ENCODE measurements around the gene MBOAT7.

Gene MBOAT7

GRCh38 chr19:54149021-54149812, 40.2 kb downstream of the MBOAT7 start:
- peaks cover 12% of the 10 kb centered on the region for H3K4me1 Mint-ChIP-seq
- no peaks in the 10 kb centered on the region for H3K9me3 Mint-ChIP-seq
- peaks cover 12% of the 10 kb centered on the region for H3K36me3 Mint-ChIP-seq
- no peaks in the 10 kb centered on the region for H3K27me3 Mint-ChIP-seq
- H3K27ac Mint-ChIP-seq = peak overlapping the region; percentile 17
- no peak overlapping the region for H3K4me3 Mint-ChIP-seq

GRCh38 chr19:54148158-54148557, 41.2 kb downstream of the MBOAT7 start:
- no peaks in the 10 kb centered on the region for H3K27me3 Mint-ChIP-seq
- H3K4me3 Mint-ChIP-seq = no peak overlapping the region
- H3K36me3 Mint-ChIP-seq = peaks cover 12% of the 10 kb centered on the region
- H3K4me1 Mint-ChIP-seq = peaks cover 7% of the 10 kb centered on the region
- no peak overlapping the region for H3K27ac Mint-ChIP-seq
- no peaks in the 10 kb centered on the region for H3K9me3 Mint-ChIP-seq

GRCh38 chr19:54147676-54148075, 41.7 kb downstream of the MBOAT7 start:
- Mint-ChIP-seq H3K27me3 (no peaks in the 10 kb centered on the region), H3K36me3 (peaks cover 12% of the 10 kb centered on the region), H3K4me1 (peaks cover 6% of the 10 kb centered on the region), H3K27ac (no peak overlapping the region), H3K9me3 (no peaks in the 10 kb centered on the region), H3K4me3 (no peak overlapping the region)

GRCh38 chr19:54145541-54146158, 43.7 kb downstream of the MBOAT7 start:
- no peaks in the 10 kb centered on the region for H3K27me3 Mint-ChIP-seq
- H3K4me3 Mint-ChIP-seq = no peak overlapping the region
- H3K9me3 Mint-ChIP-seq = no peaks in the 10 kb centered on the region
- peaks cover 12% of the 10 kb centered on the region for H3K36me3 Mint-ChIP-seq
- peaks cover 22% of the 10 kb centered on the region for H3K4me1 Mint-ChIP-seq
- no peak overlapping the region for H3K27ac Mint-ChIP-seq

GRCh38 chr19:54142166-54142780, 47.1 kb downstream of the MBOAT7 start:
- peaks cover 5% of the 10 kb centered on the region for H3K36me3 Mint-ChIP-seq
- no peak overlapping the region for H3K4me3 Mint-ChIP-seq
- peaks cover 41% of the 10 kb centered on the region for H3K4me1 Mint-ChIP-seq
- H3K27ac Mint-ChIP-seq = peak overlapping the region; percentile 81
- H3K9me3 Mint-ChIP-seq = no peaks in the 10 kb centered on the region
- no peaks in the 10 kb centered on the region for H3K27me3 Mint-ChIP-seq

- H3K36me3 Mint-ChIP-seq = peaks cover 5% of the 10 kb centered on the region
- H3K27ac Mint-ChIP-seq = no peak overlapping the region
- no peak overlapping the region for H3K4me3 Mint-ChIP-seq
- peaks cover 47% of the 10 kb centered on the region for H3K4me1 Mint-ChIP-seq
- H3K27me3 Mint-ChIP-seq = no peaks in the 10 kb centered on the region
- H3K9me3 Mint-ChIP-seq = no peaks in the 10 kb centered on the region
Measured at GRCh38 chr19:54141356-54141755, 48.0 kb downstream of the MBOAT7 start.

- peak overlapping the region; percentile 90 for H3K4me3 Mint-ChIP-seq
- H3K27ac Mint-ChIP-seq = peak overlapping the region; percentile 87
- no peaks in the 10 kb centered on the region for H3K27me3 Mint-ChIP-seq
- H3K4me1 Mint-ChIP-seq = peaks cover 48% of the 10 kb centered on the region
- H3K9me3 Mint-ChIP-seq = no peaks in the 10 kb centered on the region
- H3K36me3 Mint-ChIP-seq = no peaks in the 10 kb centered on the region
Measured at GRCh38 chr19:54138489-54139256, 50.7 kb downstream of the MBOAT7 start.

GRCh38 chr19:54137699-54138488, 51.5 kb downstream of the MBOAT7 start, which contains the start of gene CNOT3:
Gene CNOT3, plus strand, starts transcription at chr19:54137762. Its CDS starts 5,217 bp downstream, at chr19:54142979.
- Mint-ChIP-seq H3K4me3 (peak within 1 kb of the TSS; percentile 90), H3K36me3 (no peaks in the 10 kb centered on the region), H3K27ac (peak within 1 kb of the TSS; percentile 88), H3K4me1 (peaks cover 48% of the 10 kb centered on the region), H3K27me3 (no peaks in the 10 kb centered on the region), H3K9me3 (no peaks in the 10 kb centered on the region)

- Mint-ChIP-seq H3K36me3 (no peaks in the 10 kb centered on the region), H3K4me3 (peak overlapping the region; percentile 90), H3K27me3 (no peaks in the 10 kb centered on the region), H3K27ac (peak overlapping the region; percentile 88), H3K4me1 (peaks cover 42% of the 10 kb centered on the region), H3K9me3 (no peaks in the 10 kb centered on the region)
Measured at GRCh38 chr19:54136864-54137698, 52.3 kb downstream of the MBOAT7 start.

- Mint-ChIP-seq H3K27me3 (no peaks in the 10 kb centered on the region), H3K36me3 (no peaks in the 10 kb centered on the region), H3K27ac (peak overlapping the region; percentile 83), H3K9me3 (no peaks in the 10 kb centered on the region), H3K4me1 (peaks cover 35% of the 10 kb centered on the region), H3K4me3 (peak overlapping the region; percentile 90)
Measured at GRCh38 chr19:54136086-54136863, 53.1 kb downstream of the MBOAT7 start.

GRCh38 chr19:54133957-54134590, 55.3 kb downstream of the MBOAT7 start:
- no peaks in the 10 kb centered on the region for H3K27me3 Mint-ChIP-seq
- no peak overlapping the region for H3K4me3 Mint-ChIP-seq
- H3K9me3 Mint-ChIP-seq = no peaks in the 10 kb centered on the region
- no peak overlapping the region for H3K27ac Mint-ChIP-seq
- no peaks in the 10 kb centered on the region for H3K36me3 Mint-ChIP-seq
- peaks cover 18% of the 10 kb centered on the region for H3K4me1 Mint-ChIP-seq

GRCh38 chr19:54133312-54133956, 55.9 kb downstream of the MBOAT7 start:
- Mint-ChIP-seq H3K4me1 (peaks cover 13% of the 10 kb centered on the region), H3K27ac (no peak overlapping the region), H3K27me3 (no peaks in the 10 kb centered on the region), H3K9me3 (no peaks in the 10 kb centered on the region), H3K4me3 (no peak overlapping the region), H3K36me3 (no peaks in the 10 kb centered on the region)

- H3K4me3 Mint-ChIP-seq = no peak overlapping the region
- peaks cover 4% of the 10 kb centered on the region for H3K36me3 Mint-ChIP-seq
- H3K27ac Mint-ChIP-seq = no peak overlapping the region
Measured at GRCh38 chr19:54129617-54129996, 59.8 kb downstream of the MBOAT7 start.

More at GRCh38 chr19:54129617-54129996, 59.8 kb downstream of the MBOAT7 start:
- Mint-ChIP-seq H3K9me3 (no peaks in the 10 kb centered on the region), H3K4me1 (no peaks in the 10 kb centered on the region), H3K27me3 (no peaks in the 10 kb centered on the region)
